DOHH2 (cell line): ENCODE data around the gene EEPD1.

Experiments
- H3F3A ChIP-seq: fragments of 200-600 bp; sonication (generic), shearing (Covaris generic); 2 replicates; pipeline ENCODE4 v1.6.0; 2016; ENCODE audit warnings: antibody characterized with exemption, mild to moderate bottlenecking; ENCODE audit not compliant: control insufficient read depth, insufficient read depth
- H3K27ac ChIP-seq: fragments of 200-600 bp; sonication (generic); 2 replicates; pipeline ENCODE4 v1.5.1; 2014; ENCODE audit warnings: low read depth, mild to moderate bottlenecking, low read length, moderate library complexity
- H3K27me3 ChIP-seq: fragments of 200-600 bp; sonication (generic); 2 replicates; pipeline ENCODE4 v1.6.1; 2014; ENCODE audit warnings: mild to moderate bottlenecking, low read length, mixed read lengths; ENCODE audit not compliant: control insufficient read depth
- H3K36me3 ChIP-seq: fragments of 200-600 bp; sonication (generic); 2 replicates; pipeline ENCODE4 v1.6.1; 2014; ENCODE audit warnings: mild to moderate bottlenecking, low read length, moderate library complexity, mixed read lengths; ENCODE audit not compliant: control insufficient read depth
- H3K4me1 ChIP-seq: fragments of 200-600 bp; sonication (generic); 2 replicates; pipeline ENCODE4 v1.6.1; 2014; ENCODE audit warnings: mild to moderate bottlenecking, low read length, mixed read lengths; ENCODE audit not compliant: control insufficient read depth
- H3K4me2 ChIP-seq: fragments of 200-600 bp; sonication (generic); 2 replicates; pipeline ENCODE4 v1.6.0; 2014; ENCODE audit warnings: mild to moderate bottlenecking, low read length, moderate library complexity
- H3K4me3 ChIP-seq: fragments of 200-600 bp; sonication (generic); 2 replicates; pipeline ENCODE4 v1.5.1; 2014; ENCODE audit warnings: mild to moderate bottlenecking, low read length, mixed read lengths
- H3K79me2 ChIP-seq: fragments of 200-600 bp; sonication (generic); 2 replicates; pipeline ENCODE4 v1.6.1; 2014; ENCODE audit warnings: mild to moderate bottlenecking, low read length, mixed read lengths; ENCODE audit not compliant: control insufficient read depth
- H3K9me2 ChIP-seq: fragments of 200-600 bp; sonication (generic); replicated peaks from 2 replicates; pipeline ENCODE4 v1.6.1; 2014; ENCODE audit warnings: mild to moderate bottlenecking, low read length, mixed read lengths; ENCODE audit not compliant: control insufficient read depth
- H3K9me3 ChIP-seq: fragments of 200-600 bp; sonication (generic); 2 replicates; pipeline ENCODE4 v1.6.1; 2014; ENCODE audit warnings: antibody characterized with exemption, low read length, mixed read lengths; ENCODE audit not compliant: control insufficient read depth, insufficient read depth
- H4K20me1 ChIP-seq: fragments of 200-600 bp; sonication (generic); 2 replicates; pipeline ENCODE4 v1.6.0; 2014; ENCODE audit warnings: low read depth, mild to moderate bottlenecking, antibody characterized with exemption, low read length, moderate library complexity; ENCODE audit not compliant: control insufficient read depth, insufficient read depth
- EZH2phosphoT487 ChIP-seq: fragments of 200-600 bp; sonication (generic); IDR thresholded peaks from 2 replicates; pipeline ENCODE4 v1.6.1; 2017; ENCODE audit warnings: borderline replicate concordance, mild to moderate bottlenecking, antibody characterized with exemption, low read length, moderate library complexity, mixed read lengths
- TF ChIP-seq, protein P1 (sequence below): fragments of 200-600 bp; sonication (generic); IDR thresholded peaks from one replicate; pipeline ENCODE4 v1.5.1; 2014; ENCODE audit warnings: antibody characterized with exemption, mild to moderate bottlenecking, low read depth, low read length; ENCODE audit not compliant: poor library complexity, severe bottlenecking

EEPD1 gene

DNA sequence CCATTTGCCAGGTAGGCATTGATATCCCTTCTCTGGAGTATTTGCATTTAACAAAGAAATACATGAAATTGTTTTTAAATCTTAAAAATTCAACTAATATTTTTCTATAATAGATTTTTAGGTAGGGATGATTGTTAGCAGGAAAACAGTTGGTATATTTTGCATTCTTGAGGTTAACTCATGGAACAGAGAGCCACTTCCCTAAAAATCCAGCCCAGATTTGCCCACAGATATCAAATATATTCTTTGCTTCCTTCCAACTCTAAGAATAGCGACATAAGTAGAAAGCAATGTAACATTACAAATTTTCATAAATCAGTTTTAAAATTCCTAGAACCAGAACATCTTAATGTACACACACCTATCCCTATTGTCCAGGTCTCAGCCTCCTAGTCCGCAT, 191.6 kb downstream of the EEPD1 start:
- Histone ChIP-seq H3K27me3 (peaks cover 11% of the 10 kb centered on the region), H3K4me2 (no peak overlapping the region), H4K20me1 (no peaks in the 10 kb centered on the region), H3K27ac (no peak overlapping the region), H3K4me1 (no peaks in the 10 kb centered on the region), H3K36me3 (no peaks in the 10 kb centered on the region), H3K9me2 (no peaks in the 10 kb centered on the region), H3F3A (no peaks in the 10 kb centered on the region), H3K79me2 (no peaks in the 10 kb centered on the region), H3K9me3 (no peaks in the 10 kb centered on the region), H3K4me3 (no peak overlapping the region)
- TF ChIP-seq EZH2phosphoT487, result no peak
- TF ChIP-seq, protein P1, sequence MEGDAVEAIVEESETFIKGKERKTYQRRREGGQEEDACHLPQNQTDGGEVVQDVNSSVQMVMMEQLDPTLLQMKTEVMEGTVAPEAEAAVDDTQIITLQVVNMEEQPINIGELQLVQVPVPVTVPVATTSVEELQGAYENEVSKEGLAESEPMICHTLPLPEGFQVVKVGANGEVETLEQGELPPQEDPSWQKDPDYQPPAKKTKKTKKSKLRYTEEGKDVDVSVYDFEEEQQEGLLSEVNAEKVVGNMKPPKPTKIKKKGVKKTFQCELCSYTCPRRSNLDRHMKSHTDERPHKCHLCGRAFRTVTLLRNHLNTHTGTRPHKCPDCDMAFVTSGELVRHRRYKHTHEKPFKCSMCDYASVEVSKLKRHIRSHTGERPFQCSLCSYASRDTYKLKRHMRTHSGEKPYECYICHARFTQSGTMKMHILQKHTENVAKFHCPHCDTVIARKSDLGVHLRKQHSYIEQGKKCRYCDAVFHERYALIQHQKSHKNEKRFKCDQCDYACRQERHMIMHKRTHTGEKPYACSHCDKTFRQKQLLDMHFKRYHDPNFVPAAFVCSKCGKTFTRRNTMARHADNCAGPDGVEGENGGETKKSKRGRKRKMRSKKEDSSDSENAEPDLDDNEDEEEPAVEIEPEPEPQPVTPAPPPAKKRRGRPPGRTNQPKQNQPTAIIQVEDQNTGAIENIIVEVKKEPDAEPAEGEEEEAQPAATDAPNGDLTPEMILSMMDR, result no peak

DNA sequence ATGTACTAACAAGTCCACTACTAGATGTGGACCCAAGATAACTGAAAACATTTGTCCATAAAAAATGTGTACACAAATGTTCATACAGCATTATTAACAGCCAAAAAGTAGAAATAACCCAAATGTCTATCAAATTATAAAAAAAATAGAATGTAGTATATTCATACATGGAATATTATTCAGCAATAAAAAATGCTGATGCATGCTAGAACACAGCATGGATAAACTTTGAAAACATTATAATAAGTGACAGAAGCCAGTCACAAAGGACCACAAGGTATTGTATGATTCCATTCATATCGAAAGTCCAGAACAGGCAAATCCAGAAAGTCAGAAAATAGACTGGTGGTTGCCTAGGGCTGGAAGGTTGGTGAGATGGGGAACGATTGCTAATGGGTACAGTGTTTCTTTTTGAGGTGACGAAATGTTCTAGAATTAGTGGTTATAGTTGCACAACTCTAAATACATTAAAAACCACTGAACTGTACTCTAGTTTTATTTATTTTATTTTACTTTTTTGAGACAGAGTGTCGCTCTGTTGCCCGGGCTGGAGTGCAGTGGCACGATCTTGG, 193.3 kb downstream of the EEPD1 start:
- no peaks in the 10 kb centered on the region for H4K20me1 ChIP-seq

DNA sequence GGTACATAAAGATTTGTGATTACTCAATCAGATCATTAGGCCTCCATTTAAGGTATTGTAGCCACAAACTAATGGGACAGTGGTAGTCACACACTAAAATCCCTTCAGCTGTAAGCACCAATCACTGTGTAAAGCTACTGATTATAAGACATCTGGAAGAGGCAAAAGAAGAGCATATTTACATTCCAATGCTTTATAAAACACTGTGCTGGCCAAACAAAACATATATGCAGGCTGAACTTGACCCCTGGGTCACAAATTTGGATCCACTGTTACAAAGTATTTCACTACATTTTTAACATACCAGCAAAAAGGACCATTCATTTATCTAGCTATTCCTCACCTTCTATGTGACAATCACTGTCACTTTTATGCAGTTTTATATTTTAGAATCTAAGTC, 195.2 kb downstream of the EEPD1 start:
- Histone ChIP-seq H3K79me2 (no peaks in the 10 kb centered on the region), H3F3A (no peaks in the 10 kb centered on the region), H3K36me3 (no peaks in the 10 kb centered on the region), H3K4me2 (no peak overlapping the region), H3K27ac (no peak overlapping the region), H3K4me3 (no peak overlapping the region), H3K9me2 (no peaks in the 10 kb centered on the region), H3K4me1 (no peaks in the 10 kb centered on the region), H4K20me1 (no peaks in the 10 kb centered on the region), H3K9me3 (no peaks in the 10 kb centered on the region), H3K27me3 (peaks cover 13% of the 10 kb centered on the region)
- TF ChIP-seq, protein P1, result no peak
- no peak for TF ChIP-seq EZH2phosphoT487

More for the DNA sequence above, 193.3 kb downstream of the EEPD1 start:
- no peak overlapping the region for H3K27ac ChIP-seq
- H3K36me3 ChIP-seq, result no peaks in the 10 kb centered on the region
- no peaks in the 10 kb centered on the region for H3K9me2 ChIP-seq
- no peak overlapping the region for H3K4me2 ChIP-seq
- no peaks in the 10 kb centered on the region for H3K79me2 ChIP-seq
- no peak overlapping the region for H3K4me3 ChIP-seq
- H3K27me3 ChIP-seq, result peaks cover 13% of the 10 kb centered on the region
- H3K9me3 ChIP-seq, result no peaks in the 10 kb centered on the region
- no peaks in the 10 kb centered on the region for H3F3A ChIP-seq
- no peaks in the 10 kb centered on the region for H3K4me1 ChIP-seq
- TF ChIP-seq, protein P1, result no peak
- TF ChIP-seq EZH2phosphoT487, result no peak

DNA sequence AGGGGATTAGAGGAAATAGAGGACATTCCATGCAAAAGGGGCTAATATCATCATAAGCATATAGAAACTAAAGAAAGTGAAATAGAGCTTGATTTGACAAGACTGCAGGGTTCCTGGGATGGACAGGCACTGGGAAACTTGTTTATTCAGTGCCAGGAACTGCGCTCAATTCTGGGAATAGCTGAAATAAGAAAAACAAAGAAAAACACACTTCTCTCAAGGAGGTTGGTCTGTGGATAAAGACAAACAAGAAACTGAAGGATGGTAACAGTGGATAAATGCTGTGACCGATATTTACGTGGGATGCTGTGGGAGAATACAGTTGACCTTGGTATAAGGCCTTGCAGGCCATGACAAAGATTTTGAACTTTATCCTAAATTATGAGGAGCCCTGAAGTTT, 195.7 kb downstream of the EEPD1 start:
- Histone ChIP-seq H3K9me2 (no peaks in the 10 kb centered on the region), H3K36me3 (no peaks in the 10 kb centered on the region), H3K79me2 (no peaks in the 10 kb centered on the region), H3K4me3 (no peak overlapping the region), H3F3A (no peaks in the 10 kb centered on the region), H3K27me3 (peaks cover 13% of the 10 kb centered on the region), H3K9me3 (no peaks in the 10 kb centered on the region), H4K20me1 (no peaks in the 10 kb centered on the region), H3K4me1 (no peaks in the 10 kb centered on the region), H3K4me2 (no peak overlapping the region), H3K27ac (no peak overlapping the region)
- TF ChIP-seq, protein P1, result no peak
- no peak for TF ChIP-seq EZH2phosphoT487
